Adrenal gland (tissue), 12 donors: Measurements from ENCODE around the gene RGS17. TPM values are rescaled to one million over a fixed set of nuclear protein-coding genes. Genes with fewer than 3 reads are reported as not detected.
"Not testable (repeated sequence)": the region's sequence is repeated elsewhere in the genome, so short reads cannot be mapped to it uniquely, and the experiment has no call there.

ENCODE experiments used
- DNase-seq, 7 donors: peaks; one replicate each; pipeline ENCODE4 v3.0.0-alpha.2; 2019 to 2020
- H3K27ac ChIP-seq, 5 donors: fragments of 200-600 bp; sonication (generic) in 4 of 5; 1 replicate in 3 of 5; 2 replicates in 2 of 5; pipeline versions ENCODE4 v1.5.1 to v1.8.0; 2016 to 2020; ENCODE audit warnings: mild to moderate bottlenecking in 1 of 5
- H3K27me3 ChIP-seq: fragments of 200-600 bp; 2 replicates; pipeline ENCODE4 v1.8.0; 2021
- H3K36me3 ChIP-seq, 2 donors: fragments of 200-600 bp; replicated peaks in 1 of 2; 1 replicate in 1 of 2; 2 replicates in 1 of 2; pipeline versions ENCODE4 v1.5.1 to v1.8.0; 2018 to 2022
- H3K4me1 ChIP-seq, 2 donors: fragments of 200-600 bp; replicated peaks in 1 of 2; 1 replicate in 1 of 2; 2 replicates in 1 of 2; pipeline versions ENCODE4 v1.5.1 to v1.8.0; 2018 to 2021
- H3K4me3 ChIP-seq, 4 donors: fragments of 200-600 bp; sonication (generic) in 3 of 4; one replicate each; pipeline ENCODE4 v1.5.1; 2016 to 2018
- H3K9me3 ChIP-seq, 3 donors: fragments of 200-600 bp; sonication (generic) in 1 of 3; replicated peaks in 1 of 3; 1 replicate in 2 of 3; 2 replicates in 1 of 3; pipeline versions ENCODE4 v1.5.1 to v1.8.0; 2016 to 2021
- CTCF ChIP-seq, 6 experiments: fragments of 450-650 bp in 4 of 6; fragments of 200-600 bp in 2 of 6; sonication (generic) in 1 of 6; IDR thresholded peaks; 1 replicate in 5 of 6; 2 replicates in 1 of 6; pipeline versions ENCODE4 v1.5.1 to v1.8.0; 2016 to 2021; ENCODE audit warnings: antibody characterized with exemption in 6 of 6, mild to moderate bottlenecking in 2 of 6, moderate library complexity in 1 of 6
- POLR2A ChIP-seq, 2 donors: fragments of 450-650 bp; IDR thresholded peaks; one replicate each; pipeline ENCODE4 v1.6.1; 2017; ENCODE audit warnings: antibody characterized with exemption in 2 of 2, mild to moderate bottlenecking in 2 of 2, moderate library complexity in 1 of 2
- WGBS, 4 donors: extraction: QIAGEN DNeasy Blood & Tissue Kit in 2 of 4; methylation state at CpG; one replicate each; pipeline versions ENCODE4 v1.1.5 to v1.1.7; 2013 to 2017; 5-methylcytosine and 5-hydroxymethylcytosine counted together
- intact Hi-C, 2 donors: fragments of 100-400 bp; cut with DNase I; formaldehyde crosslinking; loops; one replicate each; pipeline versions ENCODE4 v1.14.1 to v1.15.0; 2022 to 2023
- polyA plus RNA-seq, 3 donors: library from polyadenylated mRNA; stranded (reverse); fragments of 200-250 nt in 2 of 3; fragments of 350-450 nt in 1 of 3; fragmentation: Illumina TruSeq in 1 of 3; extraction: RNeasy Lipid Tissue Mini Kit (QIAGEN cat#74804) in 1 of 3; gene quantifications; one replicate each; pipeline ENCODE4 v1.2.3, GENCODE V29; 2013 to 2014
- small RNA-seq, 2 donors: library from RNA; depleted of rRNA; stranded (forward); fragments of <200 nt; gene quantifications; one replicate each; pipeline ENCODE3, GENCODE V24; 2016
- total RNA-seq, 9 donors: library from RNA; depleted of rRNA in 4 of 9; stranded (reverse); fragments of >200 nt in 4 of 9; fragments of 120-200 nt in 1 of 9; fragmentation: NEBNext Ultra II Directional in 1 of 9; extraction: Animal tissue kit (Norgen Biotek cat#: 25700) in 1 of 9; gene quantifications; one replicate each; pipeline versions ENCODE4 v1.1.0 to v1.2.4, GENCODE V29; 2013 to 2023
- donor health status: healthy with polysubstance abuse.
- donor health status: Bipolar disorder and iron deficiency.
- donor health status: DM: yes; HTN: yes; CAD: no.
- donor health status: DM: no; HTN: no; CAD: no.
- donor health status: DM: no; HTN: no; CAD: no.
- donor health status: DM: yes; HTN: yes; CAD: no.

The RGS17 gene
- total and polyA plus RNA-seq, 12 donors, result under 0.01 to 0.83 (median 0.16) TPM; not detected in 5

- Histone ChIP-seq H3K4me1 (peaks cover 0 to 2% of the 10 kb centered on the region in 2 donors), H3K27ac (no peak overlapping the region), H3K4me3 (no peak overlapping the region), H3K9me3 (no peaks in the 10 kb centered on the region), H3K27me3 (no peaks in the 10 kb centered on the region), H3K36me3 (peaks cover 0 to 30% of the 10 kb centered on the region in 2 donors)
- no peak for DNase-seq
- 93 to 97% (median 94%) methylated on average over 6 of the region's 6 CpGs for WGBS, 4 donors
- intact Hi-C loops, result no loop called here
- no peak for TF ChIP-seq POLR2A (IDR thresholded peaks at IDR 0.05)
Measured at GRCh38 chr6:152969688-152970418, 161.2 kb downstream of the RGS17 start.

- intact Hi-C loops, H3K4me1 ChIP-seq, H3K27me3 ChIP-seq, H3K4me3 ChIP-seq, H3K9me3 ChIP-seq, H3K27ac ChIP-seq, DNase-seq: not testable (repeated sequence)
- H3K36me3 ChIP-seq, result peaks cover 0 to 12% of the 10 kb centered on the region in 2 donors
- WGBS, 4 donors, result 81 to 93% (median 90%) methylated on average over 10 to 15 of the region's 15 CpGs
Measured at GRCh38 chr6:152966168-152966894, 164.8 kb downstream of the RGS17 start.

GRCh38 chr6:152959333-152959732, 171.7 kb downstream of the RGS17 start:
- H3K9me3 ChIP-seq, result no peaks in the 10 kb centered on the region
- intact Hi-C loops, result loop anchor here in 1 of 2 donors (5.0 kb wide), 1 partner anchor 63 kb away; no protein-coding TSS in a partner anchor
- TF ChIP-seq POLR2A (IDR thresholded peaks at IDR 0.05) (no peak), CTCF (IDR thresholded peaks at IDR 0.05) (no peak)
- no peak overlapping the region for H3K27ac ChIP-seq
- H3K4me1 ChIP-seq, result no peaks in the 10 kb centered on the region
- WGBS, 4 donors, result 89 to 94% (median 91%) methylated on average over 24 of the region's 24 CpGs
- H3K36me3 ChIP-seq, result no peaks in the 10 kb centered on the region
- peaks cover 5% of the 10 kb centered on the region for H3K27me3 ChIP-seq
- no peak for DNase-seq
- no peak overlapping the region for H3K4me3 ChIP-seq

GRCh38 chr6:152957796-152958195, 173.3 kb downstream of the RGS17 start:
- peaks cover 5% of the 10 kb centered on the region for H3K27me3 ChIP-seq
- no peak overlapping the region for H3K4me3 ChIP-seq
- no peaks in the 10 kb centered on the region for H3K36me3 ChIP-seq
- intact Hi-C loops, result loop anchor here in 1 of 2 donors (5.0 kb wide), 1 partner anchor 65 kb away; no protein-coding TSS in a partner anchor
- H3K4me1 ChIP-seq, result no peaks in the 10 kb centered on the region
- TF ChIP-seq CTCF (IDR thresholded peaks at IDR 0.05) (no peak), POLR2A (IDR thresholded peaks at IDR 0.05) (no peak)
- 55 to 70% (median 59%) methylated on average over 1 of the region's 1 CpG for WGBS, 4 donors
- no peak overlapping the region for H3K27ac ChIP-seq
- H3K9me3 ChIP-seq, result no peaks in the 10 kb centered on the region
- no peak for DNase-seq

Small RNA genes within 50 kb of the gene (small RNA-seq; reads per million reads assigned to genes)
- gene AL080276.1, result 0 reads per million in 2 donors
- 0 reads per million in 2 donors for gene RNA5SP224

Other genes with a start within 250 kb of the RGS17 start
- 10 to 100 TPM in 2 of 9 donors, 1 to 10 TPM in 7; 1.9 to 19.2 (median 4.5) TPM for gene FBXO5, start 148.2 kb downstream of the RGS17 start, total RNA-seq
- gene FBXO5, start 148.2 kb downstream of the RGS17 start, polyA plus RNA-seq, result 1 to 10 TPM; 1.2 to 5.3 (median 1.4) TPM
- gene MTRF1L, start 128.6 kb downstream of the RGS17 start, total RNA-seq, result 10 to 100 TPM in 8 of 9 donors, 1 to 10 TPM in 1; 9.8 to 27.3 (median 19.0) TPM
- 10 to 100 TPM in 1 of 3 donors, 1 to 10 TPM in 2; 9.0 to 33.7 (median 9.5) TPM for gene MTRF1L, start 128.6 kb downstream of the RGS17 start, polyA plus RNA-seq